Retinal pigment epithelial cell (primary cell): ENCODE results near the gene CYP1A1.
"Not testable (repeated sequence)": the region's sequence is repeated elsewhere in the genome, so short reads cannot be mapped to it uniquely, and the experiment has no call there.

ENCODE experiments used
- DNase-seq: peaks from one replicate; pipeline ENCODE4 v3.0.0-alpha.2; 2010; ENCODE audit warnings: low read depth
- H3K4me3 ChIP-seq: 2 replicates; pipeline ENCODE4 v1.5.1; 2011; ENCODE audit warnings: mild to moderate bottlenecking, low read length, control low read depth, moderate library complexity
- TF ChIP-seq, protein P1 (sequence below): conservative IDR thresholded peaks from 2 replicates; pipeline ENCODE4 v1.5.1; 2011; ENCODE audit warnings: low read depth, low read length, control low read depth, inconsistent platforms

The CYP1A1 gene

GRCh38 chr15:74735305-74735704 lies 10.0 kb upstream of the CYP1A1 start:
- TF ChIP-seq, protein P1, sequence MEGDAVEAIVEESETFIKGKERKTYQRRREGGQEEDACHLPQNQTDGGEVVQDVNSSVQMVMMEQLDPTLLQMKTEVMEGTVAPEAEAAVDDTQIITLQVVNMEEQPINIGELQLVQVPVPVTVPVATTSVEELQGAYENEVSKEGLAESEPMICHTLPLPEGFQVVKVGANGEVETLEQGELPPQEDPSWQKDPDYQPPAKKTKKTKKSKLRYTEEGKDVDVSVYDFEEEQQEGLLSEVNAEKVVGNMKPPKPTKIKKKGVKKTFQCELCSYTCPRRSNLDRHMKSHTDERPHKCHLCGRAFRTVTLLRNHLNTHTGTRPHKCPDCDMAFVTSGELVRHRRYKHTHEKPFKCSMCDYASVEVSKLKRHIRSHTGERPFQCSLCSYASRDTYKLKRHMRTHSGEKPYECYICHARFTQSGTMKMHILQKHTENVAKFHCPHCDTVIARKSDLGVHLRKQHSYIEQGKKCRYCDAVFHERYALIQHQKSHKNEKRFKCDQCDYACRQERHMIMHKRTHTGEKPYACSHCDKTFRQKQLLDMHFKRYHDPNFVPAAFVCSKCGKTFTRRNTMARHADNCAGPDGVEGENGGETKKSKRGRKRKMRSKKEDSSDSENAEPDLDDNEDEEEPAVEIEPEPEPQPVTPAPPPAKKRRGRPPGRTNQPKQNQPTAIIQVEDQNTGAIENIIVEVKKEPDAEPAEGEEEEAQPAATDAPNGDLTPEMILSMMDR, result no peak
- H3K4me3 ChIP-seq, result no peak overlapping the region
- no peak for DNase-seq

DNA sequence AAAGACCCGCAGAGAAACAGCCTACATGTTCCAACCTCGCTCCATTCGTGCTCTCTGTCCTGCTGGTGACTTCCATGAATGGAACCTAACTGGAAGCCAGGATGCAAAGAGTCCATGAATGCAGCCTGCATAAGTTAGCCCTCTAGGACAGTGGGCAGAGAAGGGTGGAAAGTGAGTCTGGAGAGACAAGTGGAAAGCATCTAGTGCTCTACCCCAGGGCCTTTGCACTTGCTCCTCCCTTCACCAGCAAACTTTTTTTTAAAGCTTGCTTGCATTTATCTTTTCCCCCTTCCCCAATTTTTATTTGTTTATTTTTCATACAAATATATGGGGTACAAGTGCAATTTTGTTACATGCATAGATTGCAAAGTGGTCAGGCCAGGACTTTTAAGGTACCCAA lies 7.9 kb upstream of the CYP1A1 start:
- TF ChIP-seq, protein P1, result no peak
- H3K4me3 ChIP-seq, result no peak overlapping the region
- no peak for DNase-seq

DNA sequence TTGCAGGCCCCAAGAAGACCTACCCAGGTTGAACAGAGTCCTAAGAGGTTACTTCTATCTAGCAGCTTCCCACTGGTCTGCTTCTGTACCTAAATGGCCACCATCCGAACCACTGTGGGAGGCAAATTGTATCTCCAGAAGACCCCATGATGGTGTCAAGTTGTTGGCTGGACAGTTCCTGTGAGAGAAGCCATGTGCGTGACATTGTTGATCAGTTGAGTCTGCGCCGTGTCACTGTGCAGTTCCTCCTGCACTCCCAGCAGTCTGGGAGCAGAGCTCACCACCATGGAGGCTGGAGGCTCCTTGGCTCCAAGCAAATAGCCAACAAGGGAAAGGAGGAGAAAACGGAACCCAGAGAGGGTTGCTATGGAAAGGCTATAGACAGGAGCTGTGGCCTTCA lies 7.5 kb upstream of the CYP1A1 start:
- no peak for DNase-seq
- TF ChIP-seq, protein P1, result no peak
- H3K4me3 ChIP-seq, result no peak overlapping the region

DNA sequence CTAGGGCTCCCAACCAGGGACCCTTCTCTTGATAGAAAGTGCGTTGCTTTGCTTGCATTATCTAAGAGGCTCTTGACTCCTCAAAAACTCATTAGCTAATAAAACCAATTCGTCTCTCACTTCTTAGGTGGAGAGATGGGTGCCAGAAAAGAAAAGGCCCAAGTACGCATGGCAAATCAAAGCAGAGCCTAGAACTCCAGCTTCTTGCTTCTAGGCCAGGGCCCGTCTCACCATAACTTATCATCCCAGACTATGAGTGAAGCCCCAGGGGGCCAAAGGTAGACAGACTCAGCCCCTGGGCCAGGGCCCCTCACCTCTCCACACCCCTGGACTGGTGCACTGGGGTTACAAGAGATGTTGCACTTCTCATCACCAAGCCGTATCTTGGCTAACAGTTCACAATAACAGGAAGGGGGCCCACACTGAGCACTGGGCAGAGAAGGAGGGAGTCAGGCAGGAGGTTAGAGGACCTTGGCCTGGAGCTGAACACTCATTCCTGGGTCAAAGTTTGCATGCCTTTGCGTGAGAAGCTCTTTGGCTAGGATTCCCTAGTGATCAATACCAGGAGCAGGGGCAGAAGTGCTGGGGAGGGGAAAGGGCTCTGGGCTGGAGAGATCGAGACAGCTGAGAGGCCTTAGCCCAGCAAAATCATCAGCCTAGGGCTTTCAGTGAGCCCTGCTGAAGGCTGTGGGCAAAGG lies 5.4 kb upstream of the CYP1A1 start:
- TF ChIP-seq, protein P1, result no peak
- no peak overlapping the region for H3K4me3 ChIP-seq
- no peak for DNase-seq

DNA sequence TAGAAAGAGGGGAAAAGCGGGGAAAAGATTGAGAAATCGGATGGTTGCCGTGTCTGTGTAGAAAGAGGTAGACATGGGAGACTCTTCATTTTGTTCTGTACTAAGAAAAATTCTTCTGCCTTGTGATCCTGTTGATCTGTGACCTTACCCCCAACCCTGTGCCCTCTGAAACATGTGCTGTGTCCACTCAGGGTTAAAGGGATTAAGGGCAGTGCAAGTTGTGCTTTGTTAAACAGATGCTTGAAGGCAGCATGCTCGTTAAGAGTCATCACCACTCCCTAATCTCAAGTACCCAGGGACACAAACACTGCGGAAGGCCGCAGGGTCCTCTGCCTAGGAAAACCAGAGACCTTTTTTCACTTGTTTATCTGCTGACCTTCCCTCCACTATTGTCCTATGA lies 4.0 kb upstream of the CYP1A1 start:
- H3K4me3 ChIP-seq, DNase-seq: not testable (repeated sequence)

DNA sequence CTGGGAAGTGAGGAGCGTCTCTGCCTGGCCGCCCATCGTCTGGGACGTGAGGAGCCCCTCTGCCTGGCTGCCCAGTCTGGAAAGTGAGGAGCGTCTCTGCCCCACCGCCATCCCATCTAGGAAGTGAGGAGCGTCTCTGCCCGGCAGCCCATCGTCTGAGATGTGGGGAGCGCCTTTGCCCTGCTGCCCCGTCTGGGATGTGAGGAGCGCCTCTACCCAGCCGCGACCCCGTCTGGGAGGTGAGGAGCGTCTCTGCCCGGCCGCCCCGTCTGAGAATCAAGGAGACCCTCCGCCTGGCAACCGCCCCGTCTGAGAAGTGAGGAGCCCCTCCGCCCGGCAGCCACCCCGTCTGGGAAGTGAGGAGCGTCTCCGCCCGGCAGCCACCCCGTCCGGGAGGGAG lies 3.4 kb upstream of the CYP1A1 start:
- not testable (repeated sequence) for DNase-seq, H3K4me3 ChIP-seq

DNA sequence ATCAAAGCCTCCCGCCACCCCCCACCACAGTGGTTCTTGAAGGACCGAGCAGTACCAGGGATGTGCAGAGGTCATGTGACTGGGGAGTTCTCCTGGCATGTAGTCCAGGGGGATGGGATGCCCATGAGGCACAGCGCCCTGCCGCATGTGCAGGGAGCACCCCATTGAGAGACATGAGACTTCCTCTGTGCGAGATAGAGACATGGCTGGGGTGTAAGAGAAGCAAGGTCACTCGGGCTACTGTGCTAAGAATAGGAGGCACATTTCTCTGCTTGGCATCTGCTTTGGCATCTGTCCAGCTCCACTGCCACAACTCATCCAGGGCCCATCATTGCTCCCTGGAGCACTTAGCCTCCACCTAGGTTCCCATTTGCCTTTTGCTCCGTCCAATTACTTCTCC lies 2.4 kb upstream of the CYP1A1 start:
- TF ChIP-seq, protein P1, result no peak
- H3K4me3 ChIP-seq, result no peak overlapping the region
- no peak for DNase-seq

DNA sequence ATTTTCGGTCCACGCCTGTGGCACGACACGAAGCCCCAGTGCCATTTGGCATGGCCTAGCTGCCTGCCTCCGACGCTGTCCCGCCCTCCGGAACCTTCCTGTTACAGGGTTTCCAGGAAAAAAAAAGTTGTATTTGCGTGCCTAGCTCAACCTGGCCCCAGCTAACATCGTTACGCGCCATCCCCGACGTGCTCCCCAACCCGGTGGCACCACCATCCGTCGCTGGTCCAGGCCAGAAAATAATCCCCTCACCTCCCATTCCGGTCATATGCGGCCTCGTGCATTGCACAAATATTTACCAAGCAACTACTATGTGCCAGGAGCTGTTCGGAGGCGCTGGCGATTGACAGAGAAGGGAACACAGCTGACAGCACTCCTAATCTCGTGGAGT lies 1.4 kb upstream of the CYP1A1 start:
- H3K4me3 ChIP-seq, result no peak overlapping the region
- TF ChIP-seq, protein P1, result no peak
- DNase-seq, result no peak
